Testis (tissue), 2 donors: ENCODE results near the gene BTLA.

Experiments
- POLR2A ChIP-seq: fragments of 450-650 bp; IDR thresholded peaks from one replicate; pipeline ENCODE4 v1.6.1; 2017; ENCODE audit warnings: antibody characterized with exemption, mild to moderate bottlenecking, moderate library complexity
- TF ChIP-seq, protein P1 (sequence below), 3 experiments: fragments of 450-650 bp in 2 of 3; fragments of 200-600 bp in 1 of 3; sonication (generic) in 1 of 3; IDR thresholded peaks; one replicate each; pipeline ENCODE4 v1.5.1; 2016 to 2019; ENCODE audit warnings: antibody characterized with exemption in 3 of 3, mild to moderate bottlenecking in 2 of 3, moderate library complexity in 1 of 3

- TF ChIP-seq, protein P1, sequence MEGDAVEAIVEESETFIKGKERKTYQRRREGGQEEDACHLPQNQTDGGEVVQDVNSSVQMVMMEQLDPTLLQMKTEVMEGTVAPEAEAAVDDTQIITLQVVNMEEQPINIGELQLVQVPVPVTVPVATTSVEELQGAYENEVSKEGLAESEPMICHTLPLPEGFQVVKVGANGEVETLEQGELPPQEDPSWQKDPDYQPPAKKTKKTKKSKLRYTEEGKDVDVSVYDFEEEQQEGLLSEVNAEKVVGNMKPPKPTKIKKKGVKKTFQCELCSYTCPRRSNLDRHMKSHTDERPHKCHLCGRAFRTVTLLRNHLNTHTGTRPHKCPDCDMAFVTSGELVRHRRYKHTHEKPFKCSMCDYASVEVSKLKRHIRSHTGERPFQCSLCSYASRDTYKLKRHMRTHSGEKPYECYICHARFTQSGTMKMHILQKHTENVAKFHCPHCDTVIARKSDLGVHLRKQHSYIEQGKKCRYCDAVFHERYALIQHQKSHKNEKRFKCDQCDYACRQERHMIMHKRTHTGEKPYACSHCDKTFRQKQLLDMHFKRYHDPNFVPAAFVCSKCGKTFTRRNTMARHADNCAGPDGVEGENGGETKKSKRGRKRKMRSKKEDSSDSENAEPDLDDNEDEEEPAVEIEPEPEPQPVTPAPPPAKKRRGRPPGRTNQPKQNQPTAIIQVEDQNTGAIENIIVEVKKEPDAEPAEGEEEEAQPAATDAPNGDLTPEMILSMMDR (IDR thresholded peaks at IDR 0.05): no peak
- no peak for TF ChIP-seq POLR2A
Measured at GRCh38 chr3:112476346-112476745, 22.9 kb downstream of the BTLA start.
